Skin of body (tissue), 2 donors: Measurements from ENCODE around the gene LRG1. TPM values are rescaled to one million over a fixed set of nuclear protein-coding genes. Genes with fewer than 3 reads are reported as not detected.

Source experiments
- DNase-seq: peaks from one replicate; lab custom pipeline; 2025; lab: John Stamatoyannopoulos, UW
- total RNA-seq: library from RNA; depleted of rRNA; stranded (reverse); fragments of >200 nt; gene quantifications from one replicate; pipeline ENCODE4 v1.2.3, GENCODE V29; 2014

Gene LRG1, protein sequence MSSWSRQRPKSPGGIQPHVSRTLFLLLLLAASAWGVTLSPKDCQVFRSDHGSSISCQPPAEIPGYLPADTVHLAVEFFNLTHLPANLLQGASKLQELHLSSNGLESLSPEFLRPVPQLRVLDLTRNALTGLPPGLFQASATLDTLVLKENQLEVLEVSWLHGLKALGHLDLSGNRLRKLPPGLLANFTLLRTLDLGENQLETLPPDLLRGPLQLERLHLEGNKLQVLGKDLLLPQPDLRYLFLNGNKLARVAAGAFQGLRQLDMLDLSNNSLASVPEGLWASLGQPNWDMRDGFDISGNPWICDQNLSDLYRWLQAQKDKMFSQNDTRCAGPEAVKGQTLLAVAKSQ
- 0.79 TPM for total RNA-seq

DNA sequence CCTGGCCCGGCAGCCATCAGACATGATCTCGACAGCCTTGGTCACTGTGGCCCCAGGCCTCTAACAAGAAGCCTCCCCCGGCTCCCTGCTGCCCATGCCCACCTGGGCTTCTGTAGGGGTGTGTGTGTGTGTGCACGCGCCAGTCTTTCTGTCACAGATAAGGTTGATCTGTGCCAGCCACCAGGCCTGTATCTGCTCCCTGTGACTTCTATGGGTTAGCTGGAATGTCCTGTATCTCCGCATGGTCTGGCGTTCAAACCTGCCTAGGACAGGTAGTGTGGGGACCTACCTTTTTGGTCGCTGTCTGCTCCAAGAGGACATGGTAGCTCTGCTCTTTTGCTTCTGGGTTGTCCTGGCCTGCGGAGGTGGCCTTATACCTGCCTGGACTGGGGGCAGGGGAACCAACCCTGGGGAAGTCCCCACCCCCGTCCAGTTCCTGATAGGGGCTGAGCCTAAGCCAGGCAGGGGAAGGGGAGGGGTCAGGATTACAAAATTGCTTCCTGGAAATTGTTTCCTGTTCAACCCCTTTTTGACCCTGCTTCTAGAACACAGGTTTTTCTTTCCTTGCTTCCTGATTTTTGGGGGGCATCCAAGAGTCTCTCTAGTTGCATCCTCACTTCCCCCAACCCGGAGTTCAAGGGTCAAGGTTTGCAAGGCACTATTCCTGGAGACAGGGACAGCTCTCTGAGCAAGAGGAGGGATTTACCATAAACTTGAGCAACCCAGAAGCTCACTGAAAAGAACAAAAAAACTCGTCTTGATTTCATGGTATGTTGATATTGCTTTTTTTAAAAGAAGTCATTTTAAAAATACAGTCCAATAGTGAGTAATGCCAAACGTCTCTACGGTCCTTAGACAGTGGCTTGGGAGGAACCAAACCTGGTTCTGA is at the start of gene LRG1:
Gene LRG1, minus strand, starts transcription at position 344 of the 889 bp plus-strand sequence. Its CDS starts 23 bp downstream, at position 321.
- no peak for DNase-seq

DNA sequence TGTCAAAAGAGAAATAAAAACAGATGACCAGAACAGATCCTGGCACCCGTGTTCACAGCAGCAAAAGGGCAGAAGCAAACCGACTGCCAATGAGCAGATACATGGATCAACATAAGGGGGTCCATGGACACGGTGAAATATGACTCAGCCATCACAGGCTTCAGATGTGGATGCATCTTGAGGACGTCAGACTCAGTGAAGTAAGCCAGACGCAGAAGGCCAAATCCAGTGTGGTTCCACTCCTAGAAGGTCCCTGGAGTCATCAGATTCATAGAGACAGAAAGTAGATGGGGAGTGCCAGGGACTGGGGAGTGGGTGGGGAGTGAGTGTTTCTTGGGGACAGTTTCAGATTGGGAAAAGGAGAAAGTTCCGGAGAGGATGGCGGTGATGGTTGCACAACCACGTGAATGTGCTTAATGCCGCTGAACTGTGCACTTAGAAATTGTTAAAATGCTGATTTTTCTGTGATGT is 48.5 kb upstream of the LRG1 start:
- DNase-seq, result no peak

DNA sequence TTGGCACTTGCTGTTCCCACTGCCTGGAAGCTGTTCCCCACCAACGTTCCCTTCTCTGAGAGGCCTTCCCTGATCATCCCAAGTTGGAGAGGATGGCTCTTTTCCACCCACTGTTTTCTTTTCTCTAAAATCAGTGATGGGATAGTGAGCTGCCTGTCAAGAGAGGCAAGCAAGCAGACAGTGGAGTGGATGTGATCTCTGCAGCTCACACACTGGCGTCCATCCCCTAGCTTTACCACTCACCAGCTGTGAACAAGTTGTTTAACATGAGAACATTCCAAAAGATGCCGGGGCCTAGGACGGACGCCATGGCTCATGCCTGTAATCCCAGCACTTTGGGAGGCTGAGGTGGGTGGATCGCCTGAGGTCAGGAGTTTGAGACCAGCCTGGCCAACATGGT is 47.7 kb upstream of the LRG1 start:
- DNase-seq, result no peak

DNA sequence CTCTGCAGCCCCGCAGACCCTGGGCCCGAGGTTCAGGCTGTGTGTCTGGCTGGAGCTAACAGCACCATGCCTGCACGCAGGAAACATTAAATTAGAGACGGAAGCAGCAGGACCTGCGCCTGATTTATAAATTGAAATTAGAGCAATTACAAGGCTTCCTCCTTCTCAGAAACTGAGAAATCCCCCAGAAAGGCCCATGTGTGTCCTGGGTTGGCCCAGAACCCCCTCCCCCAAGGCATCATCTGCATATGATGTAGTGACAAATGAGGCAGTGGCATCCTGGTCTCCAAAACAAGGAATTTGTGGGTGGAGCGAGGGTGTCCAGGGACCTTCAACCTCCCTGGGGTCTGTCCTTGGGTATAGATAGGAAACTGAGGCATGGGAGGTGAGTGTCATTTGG is 46.9 kb upstream of the LRG1 start:
- no peak for DNase-seq

DNA sequence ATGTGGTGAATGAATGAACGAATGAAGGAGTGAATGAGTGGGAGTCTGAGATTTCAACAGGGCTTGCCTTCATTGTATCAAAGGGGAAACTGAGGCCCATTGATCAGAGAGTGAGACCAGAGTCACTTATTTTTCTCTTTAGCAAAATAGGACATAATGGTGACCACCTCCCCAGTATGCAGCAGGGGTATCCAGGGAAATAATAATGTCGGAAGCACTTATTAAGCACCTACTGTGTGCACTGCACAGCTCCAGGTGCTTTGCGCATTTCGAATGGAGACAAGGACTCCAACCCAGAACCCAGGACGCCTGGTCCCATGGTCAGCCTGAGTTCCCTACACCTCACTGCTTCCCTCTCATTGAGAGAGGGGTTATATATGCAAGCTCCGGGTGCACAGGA is 46.4 kb upstream of the LRG1 start:
- DNase-seq, result no peak

DNA sequence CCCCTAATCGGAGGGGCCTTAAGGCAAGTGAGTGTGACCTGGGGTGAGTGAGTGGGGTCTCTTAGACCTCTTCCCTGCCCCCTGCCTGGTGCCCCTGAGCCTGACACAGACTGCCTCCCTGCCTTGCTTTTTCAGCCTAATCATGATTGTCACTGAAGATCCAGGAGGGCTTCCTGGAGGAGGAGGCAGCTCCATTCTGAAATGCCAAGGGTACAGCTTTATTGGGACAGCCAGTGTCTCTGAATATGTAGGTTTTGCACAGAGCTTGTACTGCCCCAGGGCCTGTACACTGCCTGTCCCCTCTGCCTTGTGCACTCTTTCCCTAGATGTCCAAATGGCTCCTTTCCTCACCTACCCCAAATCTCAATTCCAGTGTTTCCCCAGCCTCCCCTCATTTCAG is 45.7 kb upstream of the LRG1 start:
- no peak for DNase-seq

DNA sequence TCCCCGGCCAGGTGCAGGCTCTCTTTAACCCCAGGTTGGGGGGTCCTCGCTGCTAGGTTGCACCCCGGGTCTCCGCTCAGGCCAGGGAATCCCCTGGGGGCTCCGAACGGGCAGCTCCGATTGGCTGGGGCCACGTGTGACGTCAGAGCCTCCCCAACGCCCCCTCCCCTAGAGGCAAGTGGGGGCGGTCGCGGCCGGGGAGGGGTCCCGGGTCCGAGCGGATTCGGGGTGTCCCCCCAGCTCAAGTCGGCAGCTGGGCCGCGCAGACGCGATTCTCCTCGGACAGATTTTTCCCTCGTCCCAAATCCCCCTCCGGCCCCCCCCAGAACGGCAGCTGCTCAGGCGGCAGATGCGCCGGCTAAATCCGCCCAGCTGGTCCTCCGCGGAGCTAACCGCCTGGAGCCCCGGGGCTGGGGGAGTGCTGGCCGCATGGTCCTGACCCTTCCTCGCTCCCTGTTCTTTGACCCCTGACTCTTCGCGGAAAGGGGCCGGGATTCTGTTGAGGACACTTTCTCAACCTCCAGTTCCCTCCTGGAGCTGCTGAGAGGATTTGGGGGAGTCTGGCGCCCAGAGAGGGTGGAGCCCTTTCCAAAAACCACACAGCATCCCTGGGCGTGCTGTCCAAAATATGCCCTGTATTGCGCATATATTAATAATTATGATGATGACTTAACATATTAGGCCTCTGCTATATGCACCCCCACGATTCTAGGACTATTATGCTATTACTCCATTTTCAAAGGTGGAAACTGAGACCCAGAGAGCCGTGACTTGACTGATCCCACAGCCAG is 45.0 kb upstream of the LRG1 start:
- DNase-seq, result peak; percentile 20

DNA sequence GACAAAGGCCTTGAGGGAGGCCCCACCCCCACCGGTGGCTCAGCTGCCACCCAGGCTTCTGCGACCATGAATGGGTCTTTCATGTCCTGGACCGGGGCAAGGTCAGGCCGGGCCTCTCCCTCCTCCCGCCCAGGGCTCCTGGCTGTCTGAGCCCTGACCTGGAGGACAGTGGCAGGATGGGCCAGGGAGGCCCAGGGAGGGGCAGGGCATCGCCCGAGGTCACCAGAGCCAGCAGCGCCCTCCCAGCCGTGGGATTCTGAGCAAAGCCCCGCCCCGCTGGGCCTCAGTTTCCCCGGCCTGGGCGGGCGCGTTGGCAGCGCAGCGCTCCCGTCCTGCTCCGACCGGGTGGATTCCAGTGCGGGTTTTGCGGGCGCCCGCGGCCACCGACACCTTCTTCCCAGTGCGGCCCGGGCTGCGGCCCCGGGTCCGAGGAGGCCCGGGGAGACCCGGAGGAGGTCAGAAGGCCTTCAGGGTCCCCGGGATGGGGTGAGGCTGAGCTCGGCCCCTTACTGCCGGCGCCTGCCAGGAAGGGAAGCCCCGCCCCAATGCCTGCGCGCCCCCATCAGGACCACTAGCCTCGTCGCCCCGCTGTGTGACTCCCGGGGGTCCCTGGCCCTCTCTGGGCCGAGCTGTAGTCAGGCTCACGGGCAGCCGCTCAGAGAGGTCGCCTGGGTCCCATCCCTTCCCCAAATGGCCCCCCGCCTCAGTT is 44.3 kb upstream of the LRG1 start:
- DNase-seq, result no peak

DNA sequence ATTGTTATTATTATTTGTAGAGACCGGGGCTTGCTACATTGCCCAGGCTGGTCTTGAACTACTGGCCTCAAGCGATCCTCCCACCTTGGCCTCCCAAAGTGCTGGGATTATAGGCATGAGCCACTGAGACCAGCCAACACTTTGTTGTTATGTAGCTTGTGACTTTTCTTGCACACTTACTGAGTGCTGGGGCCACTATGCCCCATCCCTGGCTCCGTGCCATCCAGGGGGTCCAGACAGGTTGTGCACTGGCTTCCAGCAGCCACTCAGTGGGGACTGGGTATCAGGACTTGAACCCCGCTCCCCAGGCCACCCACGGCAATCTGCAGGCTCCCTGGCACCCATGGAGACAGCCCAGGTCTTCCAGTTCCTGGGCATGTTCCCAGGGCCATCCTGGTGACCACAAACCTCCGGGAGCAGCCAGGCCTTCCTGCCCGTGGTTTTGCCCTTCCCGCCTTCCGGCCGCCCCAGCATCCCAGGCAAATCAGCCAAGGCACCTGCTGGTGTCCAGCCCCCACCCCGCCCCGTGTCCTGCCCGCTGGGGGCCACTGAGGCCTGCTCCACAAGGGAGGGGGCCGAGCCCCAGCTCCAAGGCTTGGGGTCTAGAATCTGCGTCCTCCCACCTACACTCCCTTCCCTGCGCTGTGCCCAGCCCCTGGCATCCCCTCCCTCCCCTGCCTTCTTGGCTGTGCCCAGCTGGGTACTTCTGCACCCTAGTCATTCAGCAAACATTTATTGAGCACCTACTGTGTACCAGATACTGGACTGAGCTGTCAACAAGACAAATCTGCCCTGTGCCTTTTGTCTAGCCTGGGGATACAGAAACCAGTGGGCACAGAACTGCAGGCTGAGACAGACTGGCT is 43.4 kb upstream of the LRG1 start:
- no peak for DNase-seq

DNA sequence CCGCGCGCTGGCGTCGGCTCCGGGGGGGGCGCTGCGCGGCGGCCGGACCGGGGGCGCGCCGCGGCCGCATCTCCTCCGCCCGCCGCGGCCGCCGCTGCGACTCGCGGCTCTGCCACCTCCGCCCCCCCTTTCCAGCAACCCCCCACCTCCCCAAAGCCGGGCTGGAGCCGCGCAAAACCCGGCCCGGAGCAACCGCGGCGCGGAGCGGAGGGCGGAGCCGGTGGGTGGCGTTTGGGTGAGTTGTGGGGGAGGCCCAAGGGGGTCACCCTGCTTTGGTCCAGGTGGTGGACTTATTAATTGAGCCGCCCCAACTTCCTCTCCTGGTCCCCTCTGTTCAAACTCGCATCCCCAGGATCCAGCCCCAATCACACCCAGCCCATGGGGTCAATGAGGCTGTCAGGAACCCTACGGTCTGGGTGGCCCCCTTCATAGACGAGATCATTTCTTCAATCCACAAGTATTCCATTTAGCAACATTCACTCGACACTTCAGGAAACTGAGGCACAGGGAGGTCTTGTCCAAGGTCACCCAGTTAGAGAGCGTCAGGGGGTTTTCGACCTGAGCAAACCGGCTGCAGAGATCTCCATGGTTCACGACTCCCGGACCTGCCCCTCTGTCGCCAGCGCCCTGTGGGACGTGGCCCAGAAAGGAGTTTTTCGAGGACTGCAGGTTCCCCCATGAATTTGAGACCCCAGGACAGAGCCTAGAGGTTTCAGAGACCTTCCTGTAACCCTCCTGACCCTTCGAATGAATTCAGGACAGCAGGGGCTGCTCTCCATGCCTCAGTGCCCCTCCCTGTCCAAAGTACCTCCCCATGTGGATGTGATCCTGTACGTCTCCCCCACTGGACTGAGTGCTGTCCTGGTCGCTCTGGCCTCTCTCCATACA is 42.1 kb upstream of the LRG1 start:
- no peak for DNase-seq

DNA sequence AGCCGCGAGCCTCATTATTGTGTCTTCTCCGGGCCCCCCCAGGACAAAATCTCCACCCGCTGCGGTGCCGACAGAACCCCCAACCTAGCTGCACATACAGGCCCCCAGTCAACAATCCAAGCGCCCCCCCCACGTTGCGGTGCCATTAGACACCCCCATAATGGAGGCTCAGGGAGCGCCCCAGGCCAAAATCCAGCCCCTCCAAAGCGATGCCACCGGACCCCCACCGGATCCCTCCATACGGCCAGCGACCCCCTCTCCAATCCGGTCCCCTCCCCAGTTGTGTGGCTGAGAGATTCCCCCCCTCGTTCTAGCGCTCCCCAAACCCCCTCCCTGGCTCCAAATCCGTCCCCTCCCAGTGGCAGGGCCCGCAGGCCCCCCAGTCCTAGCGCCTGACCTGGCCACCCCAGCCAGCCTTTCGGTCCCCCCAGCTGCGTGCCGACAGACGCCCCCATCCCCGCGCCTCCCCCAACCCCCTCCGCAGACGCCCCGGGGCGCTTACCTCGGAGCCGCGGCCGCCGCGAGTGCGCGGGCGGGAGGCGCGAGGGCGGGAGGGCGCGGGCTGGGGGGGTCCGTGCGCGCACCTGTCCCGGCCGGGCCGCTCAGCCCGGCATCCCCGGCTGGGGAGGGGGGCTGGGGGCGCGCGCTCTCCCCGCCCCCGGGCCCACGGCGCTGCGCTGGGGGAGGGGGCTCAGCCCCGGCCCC is 41.3 kb upstream of the LRG1 start:
- DNase-seq, result no peak

DNA sequence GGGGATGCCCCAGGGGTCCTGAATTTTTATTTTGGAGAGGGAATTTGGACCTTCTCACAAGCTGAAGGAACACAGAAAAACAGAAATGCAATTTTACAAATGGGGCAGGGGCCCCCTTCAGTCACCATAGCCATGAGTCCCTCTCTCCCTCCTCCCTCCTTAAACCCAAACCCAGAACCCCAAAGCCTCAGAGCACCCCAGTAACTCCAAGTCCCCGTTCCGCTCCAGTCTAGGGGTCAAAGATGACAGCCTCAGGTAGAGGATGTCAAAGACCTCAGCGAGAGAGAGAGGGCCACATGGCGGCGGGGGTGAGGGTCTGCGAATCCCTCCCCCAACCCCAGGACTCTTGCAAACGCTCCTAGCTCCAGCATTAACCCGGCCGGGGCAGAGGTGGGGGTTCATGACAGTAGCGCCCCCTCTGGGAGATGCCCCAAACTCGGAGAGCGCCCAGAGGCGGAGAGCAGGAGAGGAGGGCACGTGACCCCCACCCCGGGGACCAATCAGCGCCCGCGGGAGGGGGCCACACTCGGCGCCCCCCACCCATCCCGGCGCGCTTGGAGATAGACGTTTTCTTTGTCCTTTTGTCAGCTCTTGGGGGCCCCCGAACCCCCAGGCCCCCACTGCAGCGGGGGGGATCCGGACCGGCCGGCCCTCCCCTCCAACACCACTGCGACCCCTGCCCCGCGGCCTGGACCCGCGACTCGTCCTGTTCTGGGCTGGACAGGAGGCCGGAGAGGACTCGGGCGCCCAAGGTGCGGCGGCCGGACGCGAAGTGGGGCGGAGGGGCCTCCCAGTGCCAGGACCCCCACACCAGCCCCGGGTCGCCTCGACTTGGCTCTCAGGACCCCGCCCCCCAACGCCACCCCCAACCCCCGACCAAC is 40.4 kb upstream of the LRG1 start:
- DNase-seq, result no peak

DNA sequence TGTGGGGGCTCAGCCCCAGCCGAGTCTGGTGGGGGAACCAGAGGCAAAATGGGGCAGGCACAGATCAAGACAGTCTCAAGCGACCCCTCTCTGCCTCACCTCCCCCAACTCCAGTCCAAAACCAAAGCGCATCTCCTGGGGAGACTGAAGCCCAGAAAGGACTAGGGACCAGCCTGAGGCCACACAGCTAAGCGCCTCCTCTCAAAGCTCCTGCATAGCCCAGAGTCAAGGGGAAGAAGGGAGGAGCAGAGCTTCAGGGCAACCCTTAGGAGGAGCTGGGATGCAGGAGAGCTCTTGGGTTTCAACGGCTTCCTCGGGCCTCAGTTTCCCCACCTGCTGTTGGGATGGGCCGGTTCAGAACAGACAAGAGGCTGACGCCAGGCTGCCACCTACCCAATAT is 39.6 kb upstream of the LRG1 start:
- DNase-seq, result no peak

DNA sequence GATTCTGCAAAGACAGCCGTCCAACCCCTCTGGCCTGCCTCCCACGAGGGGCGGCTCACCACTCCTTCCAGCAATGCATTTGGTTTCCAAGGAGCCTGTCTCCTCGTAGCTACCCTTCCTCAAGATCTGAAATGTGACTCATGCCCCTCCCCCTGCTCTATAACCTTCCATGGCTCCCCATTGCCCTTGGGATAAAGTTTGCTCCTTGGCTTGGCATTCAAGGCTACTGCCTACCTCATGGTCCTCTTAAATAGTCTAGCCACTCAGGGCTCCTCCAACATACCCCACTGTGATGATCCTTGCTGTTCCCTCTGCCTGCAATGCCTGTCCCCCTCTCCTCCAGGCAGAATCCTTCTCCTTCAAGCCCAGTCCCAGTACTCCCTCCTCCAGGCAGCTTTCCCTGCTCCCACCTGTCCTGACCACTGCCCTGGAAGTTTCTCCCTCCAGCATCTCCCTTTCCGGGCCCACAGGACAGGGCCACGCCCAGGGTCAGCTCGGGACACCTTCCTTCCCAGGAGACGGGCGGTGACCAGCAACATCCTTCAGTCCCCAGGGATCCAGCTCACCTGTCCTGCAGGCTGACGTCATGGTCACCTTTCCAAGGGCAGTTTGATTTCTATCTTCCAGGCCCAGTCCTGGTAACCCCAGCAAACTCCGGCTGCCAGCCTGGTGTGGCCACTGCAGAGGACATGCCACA is 38.9 kb upstream of the LRG1 start:
- DNase-seq, result no peak

DNA sequence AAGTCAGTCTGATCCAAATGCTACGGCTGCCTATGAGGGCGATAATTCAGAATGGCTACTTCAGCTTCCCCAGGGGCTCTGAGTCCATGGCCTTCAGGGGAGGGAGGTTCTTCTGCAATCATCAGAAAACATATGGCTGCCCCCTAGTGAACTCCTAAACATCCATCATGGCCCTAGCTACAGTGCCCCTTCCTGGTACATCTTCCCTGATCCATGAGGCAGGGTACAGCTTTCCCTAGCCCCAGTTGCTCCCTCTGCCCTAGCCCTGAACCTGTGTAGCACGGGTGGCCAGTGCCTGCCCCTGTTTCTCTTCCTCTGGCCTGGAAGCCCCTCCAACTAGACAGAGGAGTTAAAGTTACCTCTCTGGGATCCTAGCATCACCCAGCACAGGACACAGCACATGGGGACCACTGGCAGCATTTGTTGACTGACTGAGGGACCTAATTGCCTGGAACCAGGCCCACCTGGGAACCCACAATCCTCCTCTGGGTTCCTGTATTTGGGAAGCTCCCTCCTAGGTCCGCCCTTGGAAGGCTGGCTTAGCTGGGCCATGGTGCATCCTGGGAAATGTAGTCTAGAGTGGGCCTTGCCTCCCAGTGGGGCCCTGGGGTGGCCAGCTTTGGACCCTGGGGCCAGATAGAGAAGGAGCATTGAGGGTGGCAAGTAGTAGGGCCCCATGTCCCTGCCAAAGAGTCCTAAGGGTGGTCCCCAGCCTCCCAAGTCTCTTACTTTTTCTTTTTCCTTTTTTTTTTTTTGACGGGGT is 37.4 kb upstream of the LRG1 start:
- no peak for DNase-seq
